G401 (cell line): ENCODE data around the gene TBCE. TPM values are rescaled to one million over a fixed set of nuclear protein-coding genes. Genes with fewer than 3 reads are reported as not detected.
"Not testable (repeated sequence)": the region's sequence is repeated elsewhere in the genome, so short reads cannot be mapped to it uniquely, and the experiment has no call there.

Experiments
- DNase-seq: peaks from one replicate; pipeline ENCODE4 v3.0.0-alpha.2; 2015; ENCODE audit warnings: low spot score
- in situ Hi-C: cut with HindIII; loops from 2 replicates; pipeline ENCODE4 v1.10.0; 2016; ENCODE audit warnings: low sequenced_read_pairs, mixed read lengths
- total RNA-seq: library from RNA; depleted of rRNA; stranded (reverse); fragments of >200 nt; shearing (Covaris generic); gene quantifications from 2 replicates; pipeline ENCODE4 v1.2.3, GENCODE V29; 2014

Gene TBCE
- total RNA-seq, 1 experiment from 2014 or later: 69.7 TPM

- no peak for DNase-seq
- in situ Hi-C loops: no loop called here
Observed at GRCh38 chr1:235342471-235342870, 24.8 kb upstream of the TBCE start.

- no peak for DNase-seq
- in situ Hi-C loops: no loop called here
Observed at GRCh38 chr1:235343726-235344125, 23.5 kb upstream of the TBCE start.

DNA sequence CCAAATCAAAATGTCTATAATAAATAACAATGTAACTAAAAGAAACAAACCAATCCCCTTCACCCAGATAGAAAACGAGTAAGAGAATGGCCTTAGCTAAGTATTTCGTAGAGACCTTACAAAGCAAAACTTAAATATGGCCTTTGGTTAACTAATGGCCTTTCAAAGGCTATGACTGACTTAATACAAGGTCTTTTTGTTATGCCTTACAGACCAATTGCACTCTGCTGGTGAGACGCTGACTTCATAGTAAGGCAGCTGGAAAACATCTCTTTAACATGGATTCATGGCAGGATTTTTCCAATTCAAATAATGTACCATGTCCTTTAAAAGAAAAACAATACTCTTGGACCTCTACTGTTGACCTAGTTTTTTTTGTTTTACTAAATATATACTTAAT lies 15.8 kb upstream of the TBCE start:
- DNase-seq: no peak
- in situ Hi-C loops: no loop called here

DNA sequence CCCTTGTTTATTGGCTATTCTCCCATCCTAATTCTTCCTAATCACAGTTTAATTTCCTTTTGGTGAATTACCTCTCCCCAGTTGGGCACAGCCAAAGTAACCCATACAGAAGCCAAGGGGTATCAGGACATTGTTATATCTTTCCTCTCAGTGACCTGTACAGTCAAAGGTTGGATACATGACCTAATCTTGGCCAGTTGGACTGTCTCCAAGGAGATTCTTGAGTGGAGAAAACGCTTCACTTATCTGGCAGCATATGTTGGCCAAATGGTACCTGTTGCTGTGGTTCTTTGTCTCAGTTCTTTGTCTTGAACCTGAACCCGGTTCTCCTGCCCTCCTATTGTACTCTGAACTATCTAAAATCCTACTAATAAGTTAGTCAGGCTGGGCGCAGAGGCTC lies 15.3 kb upstream of the TBCE start:
- no peak for DNase-seq
- in situ Hi-C loops: no loop called here

DNA sequence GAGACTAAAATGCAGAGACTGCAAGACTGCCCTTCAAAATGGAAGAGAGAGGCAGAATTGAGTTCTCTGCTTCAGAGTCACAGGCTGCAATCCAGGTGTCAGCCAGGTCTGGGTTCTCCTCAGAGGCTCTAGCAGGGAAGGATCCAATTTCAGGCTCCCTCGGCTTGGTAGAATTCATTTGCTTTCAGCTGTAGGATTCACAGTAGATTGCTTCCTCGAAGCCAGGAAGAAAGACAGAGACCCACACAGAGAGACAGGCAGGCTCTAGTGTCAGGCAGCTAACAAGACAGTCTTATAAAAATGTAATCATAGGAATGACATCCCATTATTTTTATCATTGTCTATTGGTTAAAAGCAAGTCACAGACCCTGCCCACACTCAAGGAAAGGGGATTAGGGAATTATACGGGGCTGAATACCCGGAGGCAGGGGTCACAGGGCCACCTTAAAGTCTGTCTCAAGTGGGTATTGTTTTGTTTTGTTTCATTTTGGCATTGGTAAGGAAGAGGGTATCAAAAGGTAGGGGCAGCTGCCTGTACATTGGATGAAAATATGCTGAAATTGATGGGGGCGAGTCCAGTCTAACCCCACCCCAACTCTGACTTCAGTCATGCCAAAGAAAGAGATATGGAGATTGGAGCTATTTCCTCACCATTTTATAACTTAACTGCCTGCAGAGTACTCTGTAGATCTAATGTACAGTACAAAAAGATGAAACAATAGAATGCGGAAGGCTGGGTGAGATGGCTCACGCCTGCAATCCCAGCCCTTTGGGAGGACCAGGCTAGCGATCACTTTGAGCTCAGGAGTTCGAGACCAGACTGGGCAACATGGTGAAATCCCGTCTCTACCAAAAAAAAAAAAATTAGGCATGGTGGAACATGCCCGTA lies 9.5 kb upstream of the TBCE start:
- in situ Hi-C loops: no loop called here

DNA sequence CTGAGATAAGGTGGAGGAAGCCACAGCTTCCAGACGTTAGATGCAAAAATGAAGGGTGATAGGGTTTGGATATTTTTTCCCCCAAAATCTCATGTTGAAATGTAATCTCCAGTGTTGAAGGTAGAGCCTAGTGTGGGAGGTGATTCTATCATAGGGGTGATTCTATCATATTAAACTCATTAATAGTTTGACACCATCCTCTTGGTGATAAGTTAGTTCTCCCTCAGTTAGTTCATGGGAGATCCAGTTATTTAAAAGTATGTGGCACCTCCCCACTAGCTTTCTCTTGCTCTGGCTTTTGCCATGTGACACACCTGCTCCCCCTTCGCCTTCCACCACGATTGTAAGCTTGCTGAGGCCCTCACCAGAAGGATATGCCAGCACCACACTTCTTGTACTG lies 8.3 kb upstream of the TBCE start:
- in situ Hi-C loops: no loop called here
- DNase-seq: no peak

More for the DNA sequence above, 9.5 kb upstream of the TBCE start:
- DNase-seq: no peak

GRCh38 chr1:235364189-235364588 lies 3.0 kb upstream of the TBCE start:
- DNase-seq, in situ Hi-C loops: not testable (repeated sequence)

GRCh38 chr1:235366286-235366685 lies 941 bp upstream of the TBCE start:
- DNase-seq: no peak
- in situ Hi-C loops: no loop called here

GRCh38 chr1:235368428-235368827 lies 1.2 kb downstream of the TBCE start:
- DNase-seq: no peak
- in situ Hi-C loops: no loop called here

DNA sequence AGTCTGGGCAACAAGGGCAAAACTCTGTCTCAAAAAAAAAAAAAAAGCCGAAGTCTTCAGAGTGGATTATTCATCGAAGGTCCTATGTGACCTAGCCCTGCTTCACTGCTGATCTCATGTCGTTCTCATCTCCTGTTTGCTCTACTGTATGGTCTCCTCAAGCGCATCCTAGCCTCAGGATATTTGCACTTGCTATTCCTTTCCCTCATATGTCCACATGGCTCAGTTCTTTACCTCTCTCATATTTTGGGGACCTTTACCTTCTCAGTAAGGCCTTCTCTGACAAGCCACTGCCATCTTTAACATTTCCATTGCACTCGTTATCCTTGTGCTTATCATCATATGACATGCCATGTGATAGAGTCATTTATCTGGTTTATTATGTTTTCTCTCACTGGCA lies 2.6 kb downstream of the TBCE start:
- no peak for DNase-seq
- in situ Hi-C loops: no loop called here

DNA sequence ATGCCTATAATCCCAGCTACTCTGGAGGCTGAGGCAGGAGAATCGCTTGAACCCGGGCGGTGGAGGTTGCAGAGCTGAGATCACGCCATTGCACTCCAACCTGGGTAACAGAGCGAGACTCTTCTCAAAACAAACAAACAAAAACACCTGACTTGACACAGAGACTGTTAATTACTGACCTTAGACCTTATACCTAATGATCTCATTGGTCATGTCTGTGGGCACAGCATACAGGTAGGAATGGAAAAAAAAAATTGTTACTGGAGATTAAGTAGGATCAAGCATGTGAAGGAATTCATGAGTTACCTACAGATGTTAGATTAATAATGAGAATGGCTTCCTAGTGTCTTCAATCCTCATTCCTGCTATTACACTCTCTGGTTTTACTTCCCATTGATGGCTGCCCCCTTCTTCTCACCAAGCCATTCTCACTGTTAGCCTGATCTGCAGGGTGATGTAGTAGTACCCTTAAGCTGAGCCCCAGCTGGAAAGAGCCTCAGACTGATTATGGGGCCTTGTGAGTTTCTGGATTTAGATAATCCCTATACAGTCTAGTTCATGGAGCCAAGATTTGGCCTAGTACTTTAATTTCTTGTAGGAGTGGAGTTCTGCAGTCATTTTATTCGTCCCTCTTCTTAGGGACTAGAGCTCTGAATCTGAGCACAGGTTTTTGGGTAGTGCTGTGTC lies 8.8 kb downstream of the TBCE start:
- no peak for DNase-seq
- in situ Hi-C loops: no loop called here

- in situ Hi-C loops, DNase-seq: not testable (repeated sequence)
Observed at GRCh38 chr1:235378134-235378735, 11.0 kb downstream of the TBCE start.

- in situ Hi-C loops: not testable (repeated sequence)
Observed at GRCh38 chr1:235381955-235382739, 14.9 kb downstream of the TBCE start.

GRCh38 chr1:235385633-235386032 lies 18.4 kb downstream of the TBCE start:
- DNase-seq, in situ Hi-C loops: not testable (repeated sequence)

More at GRCh38 chr1:235381955-235382739, 14.9 kb downstream of the TBCE start:
- not testable (repeated sequence) for DNase-seq

DNA sequence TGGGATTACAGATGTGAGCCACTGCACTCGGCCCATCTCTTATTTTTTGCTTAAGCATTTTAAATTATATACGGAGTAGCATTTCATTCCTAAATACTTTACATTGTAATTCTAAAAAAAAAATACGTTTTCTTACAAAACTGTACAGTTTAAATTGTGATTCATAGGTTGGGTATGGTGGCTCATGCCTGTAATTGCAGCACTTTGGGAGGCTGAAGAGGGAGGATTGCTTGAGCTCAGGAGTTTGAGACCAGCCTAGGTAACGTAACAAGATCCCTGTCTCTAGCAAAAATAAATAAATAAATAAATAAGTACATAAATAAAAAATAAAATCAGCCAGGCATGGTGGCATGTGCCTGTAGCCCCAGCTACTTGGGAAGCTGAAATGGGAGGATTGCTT lies 24.6 kb downstream of the TBCE start:
- no peak for DNase-seq
- in situ Hi-C loops: no loop called here

DNA sequence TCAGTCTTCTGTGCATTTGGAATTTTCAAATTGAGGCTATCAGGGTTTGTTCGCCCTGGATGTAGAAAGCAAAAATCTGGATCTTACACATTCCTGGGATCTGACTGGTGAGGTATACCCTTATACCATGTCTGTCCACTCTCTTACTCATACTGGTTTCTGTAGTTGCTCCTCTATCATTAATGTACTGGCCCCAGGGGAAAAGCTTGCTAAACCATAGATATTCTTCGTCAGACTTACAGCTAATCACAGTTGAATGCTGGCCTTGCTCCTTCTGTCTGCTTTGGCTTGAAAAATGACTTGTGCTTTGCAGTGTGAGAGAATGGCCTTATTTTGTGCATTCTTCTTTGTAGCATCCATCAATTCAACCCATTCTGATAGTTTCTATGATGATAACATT lies 30.5 kb downstream of the TBCE start:
- no peak for DNase-seq
- in situ Hi-C loops: no loop called here

DNA sequence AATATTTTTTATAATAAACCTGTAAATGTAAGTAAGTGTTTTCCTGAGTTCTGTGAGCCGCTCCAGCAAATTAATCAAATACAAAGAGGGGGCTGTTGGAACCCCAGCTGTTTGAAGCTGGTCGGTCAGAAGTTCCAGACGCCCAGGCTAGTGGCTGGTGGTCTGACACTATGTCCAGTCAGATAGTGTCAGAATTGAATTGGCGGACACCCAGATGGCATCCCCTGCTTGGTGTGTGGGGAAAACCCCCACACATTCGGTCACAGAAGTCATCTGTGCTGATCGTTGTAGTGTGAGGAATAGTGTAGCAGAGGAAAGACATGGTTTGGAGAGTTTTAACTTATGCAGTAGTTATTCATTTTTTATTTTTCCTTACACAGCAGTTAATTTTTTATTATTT lies 32.4 kb downstream of the TBCE start:
- DNase-seq: no peak
- in situ Hi-C loops: no loop called here

GRCh38 chr1:235401251-235401650 lies 34.0 kb downstream of the TBCE start:
- in situ Hi-C loops: no loop called here
- DNase-seq: no peak

DNA sequence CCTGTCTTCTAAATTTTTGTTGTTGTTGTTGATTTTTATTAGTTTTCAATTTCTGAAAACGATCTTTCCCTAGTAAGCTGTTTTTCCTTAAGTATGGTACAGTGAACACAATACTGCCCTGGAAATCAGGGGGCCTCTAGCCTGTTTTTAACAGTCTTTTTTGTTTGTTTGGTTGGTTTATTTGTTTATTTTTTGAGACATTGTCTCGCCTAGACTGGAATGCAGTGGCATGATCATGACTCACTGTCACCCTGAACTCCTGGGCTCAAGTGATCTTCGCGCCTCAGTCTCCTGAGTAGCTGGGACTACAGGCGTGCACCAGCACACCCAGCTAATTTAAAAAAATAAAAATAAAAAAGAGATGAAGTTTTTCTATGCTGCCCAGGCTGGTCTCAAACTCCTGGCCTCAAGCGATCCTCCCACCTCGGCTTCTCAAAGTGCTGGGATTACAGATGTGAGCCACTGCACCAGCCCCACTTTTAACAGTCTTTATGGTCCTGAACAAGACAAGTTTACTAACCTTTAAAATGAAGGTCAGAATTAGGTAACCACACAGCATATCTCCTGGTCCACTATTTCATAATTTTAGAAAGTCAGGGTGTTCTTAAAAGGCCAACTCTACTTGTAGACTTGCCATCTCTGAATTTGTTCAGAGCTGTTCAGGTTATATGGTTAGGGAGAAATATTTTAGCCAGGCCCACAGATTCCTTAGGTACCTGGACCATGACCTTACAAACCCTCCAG lies 35.4 kb downstream of the TBCE start:
- DNase-seq: no peak
- in situ Hi-C loops: no loop called here
